Measurements from ENCODE around the gene VSIG4.
"Not testable (repeated sequence)": the region's sequence is repeated elsewhere in the genome, so short reads cannot be mapped to it uniquely, and the experiment has no call there.

VSIG4 gene

GRCh38 chrX:66039944-66040343 lies at the start of gene VSIG4:
VSIG4 (minus strand) TSS chrX:66040080; CDS start chrX:66039998, 82 bp downstream.
- DNase-seq (ENCODE audit: low spot score) = no peak

GRCh38 chrX:66076801-66077200 lies 36.9 kb upstream of the VSIG4 start:
- DNase-seq (ENCODE audit: low spot score) = no peak

- DNase-seq (ENCODE audit: low spot score) = peak; percentile 71
Measured at GRCh38 chrX:66074920-66075879, 35.3 kb upstream of the VSIG4 start.

GRCh38 chrX:66071126-66071525 lies 31.2 kb upstream of the VSIG4 start:
- no peak for DNase-seq (ENCODE audit: low spot score)

GRCh38 chrX:66064261-66064660 lies 24.4 kb upstream of the VSIG4 start:
- DNase-seq (ENCODE audit: low spot score) = no peak

GRCh38 chrX:66057019-66057418 lies 17.1 kb upstream of the VSIG4 start:
- DNase-seq (ENCODE audit: low spot score) = not testable (repeated sequence)

- no peak for DNase-seq (ENCODE audit: low spot score)
Measured at GRCh38 chrX:66054978-66055377, 15.1 kb upstream of the VSIG4 start.

GRCh38 chrX:66053414-66053813 lies 13.5 kb upstream of the VSIG4 start:
- DNase-seq (ENCODE audit: low spot score) = no peak

GRCh38 chrX:66051980-66052379 lies 12.1 kb upstream of the VSIG4 start:
- DNase-seq (ENCODE audit: low spot score) = no peak

GRCh38 chrX:66050140-66050569 lies 10.3 kb upstream of the VSIG4 start:
- DNase-seq (ENCODE audit: low spot score) = no peak

- DNase-seq (ENCODE audit: low spot score) = no peak
Measured at GRCh38 chrX:66049056-66049455, 9.2 kb upstream of the VSIG4 start.

- DNase-seq (ENCODE audit: low spot score) = peak; percentile 66
Measured at GRCh38 chrX:66046612-66047235, 6.8 kb upstream of the VSIG4 start.

GRCh38 chrX:66045894-66046293 lies 6.0 kb upstream of the VSIG4 start:
- DNase-seq (ENCODE audit: low spot score) = peak; percentile 60

GRCh38 chrX:66043584-66043983 lies 3.7 kb upstream of the VSIG4 start:
- DNase-seq (ENCODE audit: low spot score) = no peak

- DNase-seq (ENCODE audit: low spot score) = no peak
Measured at GRCh38 chrX:66042307-66043077, 2.6 kb upstream of the VSIG4 start.

GRCh38 chrX:66038115-66038514 lies 1.8 kb downstream of the VSIG4 start:
- DNase-seq (ENCODE audit: low spot score) = no peak

- no peak for DNase-seq (ENCODE audit: low spot score)
Measured at GRCh38 chrX:66036231-66036630, 3.6 kb downstream of the VSIG4 start.

GRCh38 chrX:66035667-66036066 lies 4.2 kb downstream of the VSIG4 start:
- DNase-seq (ENCODE audit: low spot score) = no peak

GRCh38 chrX:66030505-66031317 lies 9.2 kb downstream of the VSIG4 start:
- peak; percentile 60 for DNase-seq (ENCODE audit: low spot score)

- DNase-seq (ENCODE audit: low spot score) = no peak
Measured at GRCh38 chrX:66028936-66029335, 10.9 kb downstream of the VSIG4 start.

GRCh38 chrX:66024570-66024969 lies 15.3 kb downstream of the VSIG4 start:
- no peak for DNase-seq (ENCODE audit: low spot score)

GRCh38 chrX:66024092-66024467 lies 15.8 kb downstream of the VSIG4 start:
- no peak for DNase-seq (ENCODE audit: low spot score)

Measured in activated CD4-positive, alpha-beta T cell treated with anti-CD3 and anti-CD28 coated beads, Interleukin-2, Interleukin-4, amounts not matched to agents 100 ng/mL and 50 ng/mL, durations not matched to agents 16 hours and 8 hours (primary cell).